MV-4-11 (cell line): ENCODE measurements around the gene STX4.

Experiments used
- DNase-seq: peaks from one replicate; lab custom pipeline; 2025; lab: John Stamatoyannopoulos, UW

The STX4 gene

GRCh38 chr16:31064882-31065461 lies 31.6 kb downstream of the STX4 start:
- DNase-seq, result no peak

- no peak for DNase-seq
Measured at GRCh38 chr16:31067342-31067741, 34.0 kb downstream of the STX4 start.

GRCh38 chr16:31071861-31072260 lies 38.5 kb downstream of the STX4 start:
- DNase-seq, result peak; percentile 69

GRCh38 chr16:31072540-31073141 lies 39.3 kb downstream of the STX4 start:
- peak; percentile 20 for DNase-seq

GRCh38 chr16:31073142-31073969 lies 40.0 kb downstream of the STX4 start:
- DNase-seq, result peak; percentile 85

GRCh38 chr16:31073970-31074813 lies 40.8 kb downstream of the STX4 start, which contains the start of the genes ZNF646 and ZNF668:
Gene ZNF646 (plus strand): TSS chr16:31074422. CDS start chr16:31076325, 1,903 bp downstream.
Gene ZNF668 (minus strand): TSS chr16:31074240. CDS start chr16:31064459, 9,781 bp downstream.
- DNase-seq, result peak; percentile 100

- DNase-seq, result no peak
Measured at GRCh38 chr16:31074814-31075183, 41.4 kb downstream of the STX4 start.

GRCh38 chr16:31076319-31076718 lies 43.0 kb downstream of the STX4 start:
- no peak for DNase-seq

- no peak for DNase-seq
Measured at GRCh38 chr16:31077024-31077423, 43.7 kb downstream of the STX4 start.

GRCh38 chr16:31077592-31078396 lies 44.4 kb downstream of the STX4 start:
- DNase-seq, result no peak

GRCh38 chr16:31078597-31079341 lies 45.4 kb downstream of the STX4 start:
- DNase-seq, result no peak

GRCh38 chr16:31079342-31079944 lies 46.1 kb downstream of the STX4 start:
- peak; percentile 77 for DNase-seq

GRCh38 chr16:31080035-31080629 lies 46.8 kb downstream of the STX4 start:
- no peak for DNase-seq

- DNase-seq, result peak; percentile 83
Measured at GRCh38 chr16:31080756-31081419, 47.5 kb downstream of the STX4 start.

- peak; percentile 33 for DNase-seq
Measured at GRCh38 chr16:31081428-31082351, 48.3 kb downstream of the STX4 start.

GRCh38 chr16:31082368-31083045 lies 49.1 kb downstream of the STX4 start:
- DNase-seq, result no peak

GRCh38 chr16:31083081-31083480 lies 49.7 kb downstream of the STX4 start:
- DNase-seq, result no peak
